CD14-positive monocyte (primary cell): Measurements from ENCODE around the gene LHPP. TPM values are rescaled to one million over a fixed set of nuclear protein-coding genes. Genes with fewer than 3 reads are reported as not detected.

Experiments
- DNase-seq, 3 donors: peaks; one replicate each; pipeline ENCODE4 v3.0.0-alpha.2; 2011 to 2022
- H2AFZ ChIP-seq: 2 replicates; pipeline ENCODE4 v1.6.0; 2012; ENCODE audit warnings: mild to moderate bottlenecking, low read depth, low read length, inconsistent platforms; ENCODE audit not compliant: insufficient read depth, poor library complexity, severe bottlenecking
- H3K27ac ChIP-seq, 2 donors: 1 replicate in 1 of 2; 2 replicates in 1 of 2; pipeline ENCODE4 v1.5.1; 2012 to 2013; ENCODE audit warnings: low read length in 2 of 2, control low read depth in 1 of 2, inconsistent platforms in 1 of 2, low read depth in 1 of 2, mild to moderate bottlenecking in 1 of 2
- H3K27me3 ChIP-seq, 2 donors: one replicate each; pipeline versions ENCODE4 v1.6.0 to v1.6.1; 2011 to 2013; ENCODE audit warnings: low read length in 2 of 2; ENCODE audit not compliant: control insufficient read depth in 2 of 2, insufficient read depth in 2 of 2
- H3K36me3 ChIP-seq, 2 donors: replicated peaks in 1 of 2; 1 replicate in 1 of 2; 2 replicates in 1 of 2; pipeline versions ENCODE4 v1.5.1 to v1.6.1; 2012 to 2013; ENCODE audit warnings: low read length in 2 of 2, control low read depth in 1 of 2, inconsistent platforms in 1 of 2, mild to moderate bottlenecking in 1 of 2; ENCODE audit not compliant: insufficient read depth in 2 of 2, control insufficient read depth in 1 of 2
- H3K4me1 ChIP-seq, 2 donors: 1 replicate in 1 of 2; 2 replicates in 1 of 2; pipeline versions ENCODE4 v1.5.1 to v1.6.1; 2012 to 2013; ENCODE audit warnings: low read length in 2 of 2, control low read depth in 1 of 2, inconsistent platforms in 1 of 2, mild to moderate bottlenecking in 1 of 2, moderate library complexity in 1 of 2; ENCODE audit not compliant: insufficient read depth in 2 of 2, control insufficient read depth in 1 of 2
- H3K4me2 ChIP-seq: replicated peaks from 2 replicates; pipeline ENCODE3; 2012; ENCODE audit warnings: low read length, moderate library complexity, mild to moderate bottlenecking; ENCODE audit not compliant: poor library complexity, severe bottlenecking; ENCODE audit errors: extremely low read depth
- H3K4me3 ChIP-seq, 3 experiments: fragments of 200-600 bp in 1 of 3; sonication (generic) in 1 of 3; replicated peaks in 1 of 3; 1 replicate in 2 of 3; 2 replicates in 1 of 3; pipeline ENCODE4 v1.5.1; 2011 to 2013; ENCODE audit warnings: low read length in 3 of 3, mild to moderate bottlenecking in 3 of 3, control low read depth in 2 of 3, low read depth in 2 of 3, inconsistent platforms in 1 of 3, moderate library complexity in 1 of 3
- H3K79me2 ChIP-seq: 2 replicates; pipeline ENCODE4 v1.6.0; 2012; ENCODE audit warnings: mild to moderate bottlenecking, control low read depth, inconsistent platforms, low read length, moderate library complexity; ENCODE audit not compliant: insufficient read depth
- H3K9ac ChIP-seq: 2 replicates; pipeline ENCODE4 v1.6.0; 2017; ENCODE audit warnings: low read length, mild to moderate bottlenecking; ENCODE audit not compliant: insufficient read depth, poor library complexity, severe bottlenecking
- H3K9me3 ChIP-seq, 2 donors: replicated peaks in 1 of 2; 1 replicate in 1 of 2; 2 replicates in 1 of 2; pipeline versions ENCODE4 v1.5.1 to v1.6.1; 2012 to 2013; ENCODE audit warnings: low read length in 2 of 2, control low read depth in 1 of 2; ENCODE audit not compliant: control insufficient read depth in 1 of 2, insufficient read depth in 1 of 2
- H4K20me1 ChIP-seq: 2 replicates; pipeline ENCODE4 v1.6.0; 2012; ENCODE audit warnings: mild to moderate bottlenecking, low read length, control low read depth, moderate library complexity; ENCODE audit not compliant: insufficient read depth
- H3K27ac Mint-ChIP-seq, 7 donors: one replicate each; pipeline ENCODE4 v1.8.0; 2020; ENCODE audit warnings: mild to moderate bottlenecking in 7 of 7, mixed read lengths in 7 of 7, moderate library complexity in 6 of 7, inconsistent platforms in 2 of 7
- H3K27me3 Mint-ChIP-seq, 3 donors: one replicate each; pipeline ENCODE4 v1.8.0; 2021 to 2022; ENCODE audit warnings: low read depth in 3 of 3, mild to moderate bottlenecking in 3 of 3, mixed read lengths in 3 of 3, moderate library complexity in 3 of 3, inconsistent platforms in 1 of 3
- H3K36me3 Mint-ChIP-seq, 2 donors: one replicate each; pipeline ENCODE4 v1.8.0; 2020; ENCODE audit warnings: mixed read lengths in 2 of 2, inconsistent platforms in 1 of 2, mild to moderate bottlenecking in 1 of 2
- H3K4me1 Mint-ChIP-seq: one replicate; pipeline ENCODE4 v1.8.0; 2020; ENCODE audit warnings: mild to moderate bottlenecking, mixed read lengths
- H3K4me3 Mint-ChIP-seq, 2 donors: one replicate each; pipeline ENCODE4 v1.8.0; 2020; ENCODE audit warnings: mild to moderate bottlenecking in 2 of 2, mixed read lengths in 2 of 2, moderate library complexity in 1 of 2
- H3K9me3 Mint-ChIP-seq, 7 donors: one replicate each; pipeline ENCODE4 v1.8.0; 2020 to 2022; ENCODE audit warnings: mixed read lengths in 7 of 7, mild to moderate bottlenecking in 6 of 7, moderate library complexity in 6 of 7, inconsistent platforms in 2 of 7
- WGBS: methylation state at CpG from one replicate; pipeline ENCODE4 v1.1.5; 2013; ENCODE audit warnings: missing lambda C conversion rate; ENCODE audit not compliant: insufficient coverage; 5-methylcytosine and 5-hydroxymethylcytosine counted together
- intact Hi-C, 2 donors: fragments of 100-400 bp; cut with micrococcal nuclease; formaldehyde crosslinking; loops; one replicate each; pipeline versions ENCODE4 v1.15.0 to v1.15.1; 2023
- polyA plus RNA-seq, 3 donors: library from polyadenylated mRNA; depleted of rRNA in 1 of 3; unstranded in 2 of 3; stranded (reverse) in 1 of 3; fragments of 300-500 nt in 2 of 3; fragments of >200 nt in 1 of 3; fragmentation: Illumina TruSeq in 2 of 3; gene quantifications; 1 replicate in 2 of 3; 2 replicates in 1 of 3; pipeline ENCODE4 v1.2.3, GENCODE V29; 2012 to 2021
- TF ChIP-seq, protein P1 (sequence below): fragments of 200-600 bp; IDR thresholded peaks from one replicate; pipeline ENCODE4 v1.8.0; 2022; ENCODE audit warnings: antibody characterized with exemption, mild to moderate bottlenecking

Gene LHPP
- polyA plus RNA-seq, 3 donors: 15.2 to 20.6 (median 19.5) TPM

DNA sequence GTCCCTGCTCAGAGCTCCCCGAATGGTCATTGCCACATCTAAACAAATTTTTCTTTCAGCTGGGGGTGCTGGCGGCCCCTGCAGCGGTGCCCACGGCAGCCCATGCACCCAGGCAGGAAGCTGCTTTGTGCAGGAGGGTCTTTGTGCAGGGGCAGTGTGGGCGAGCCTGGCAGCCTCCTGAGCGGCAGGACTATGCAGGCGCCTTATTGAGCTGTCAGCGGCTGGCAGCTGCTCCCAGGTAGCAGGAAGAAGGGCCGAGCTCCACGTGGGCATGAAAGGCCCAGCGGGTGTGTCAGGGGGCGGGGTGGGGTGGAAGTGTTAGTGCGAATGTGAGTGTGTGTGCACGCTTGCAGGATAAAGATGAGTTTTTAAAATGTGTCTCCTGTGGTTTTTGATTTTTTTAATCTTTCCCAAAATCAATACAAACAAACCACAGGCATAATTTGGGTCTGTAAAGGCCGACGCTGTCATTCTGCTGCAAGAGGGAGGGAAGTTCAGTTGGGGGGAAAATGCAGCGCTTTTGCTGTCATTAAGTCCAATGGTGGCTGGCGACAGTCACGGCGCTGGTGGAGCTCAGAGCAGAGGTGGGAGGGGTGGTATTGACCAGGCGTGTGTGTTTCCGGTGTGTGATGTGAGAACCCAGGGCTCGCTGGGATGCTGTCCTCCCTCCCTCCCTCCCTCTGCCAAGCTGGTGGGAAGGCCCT, 83.9 kb downstream of the LHPP start:
- Histone ChIP-seq H3K9me3 (no peaks in the 10 kb centered on the region), H3K36me3 (no peaks in the 10 kb centered on the region), H4K20me1 (no peaks in the 10 kb centered on the region), H3K9ac (no peak overlapping the region), H3K27me3 (no peaks in the 10 kb centered on the region), H3K4me1 (peaks cover 0 to 3% of the 10 kb centered on the region in 2 donors), H3K4me3 (no peak overlapping the region), H3K4me2 (no peak overlapping the region), H3K79me2 (no peaks in the 10 kb centered on the region), H2AFZ (no peak overlapping the region), H3K27ac (no peak overlapping the region)
- Mint-ChIP-seq H3K27ac (no peak overlapping the region), H3K36me3 (no peaks in the 10 kb centered on the region), H3K9me3 (no peaks in the 10 kb centered on the region), H3K4me3 (no peak overlapping the region), H3K4me1 (peaks cover 18% of the 10 kb centered on the region), H3K27me3 (peaks cover 2 to 4% (median 3%) of the 10 kb centered on the region in 3 donors)
- no peak for DNase-seq
- intact Hi-C loops: loop anchor here in 1 of 2 donors (10.0 kb wide), 1 partner anchor 69 kb away; no protein-coding TSS in a partner anchor
- TF ChIP-seq, protein P1, sequence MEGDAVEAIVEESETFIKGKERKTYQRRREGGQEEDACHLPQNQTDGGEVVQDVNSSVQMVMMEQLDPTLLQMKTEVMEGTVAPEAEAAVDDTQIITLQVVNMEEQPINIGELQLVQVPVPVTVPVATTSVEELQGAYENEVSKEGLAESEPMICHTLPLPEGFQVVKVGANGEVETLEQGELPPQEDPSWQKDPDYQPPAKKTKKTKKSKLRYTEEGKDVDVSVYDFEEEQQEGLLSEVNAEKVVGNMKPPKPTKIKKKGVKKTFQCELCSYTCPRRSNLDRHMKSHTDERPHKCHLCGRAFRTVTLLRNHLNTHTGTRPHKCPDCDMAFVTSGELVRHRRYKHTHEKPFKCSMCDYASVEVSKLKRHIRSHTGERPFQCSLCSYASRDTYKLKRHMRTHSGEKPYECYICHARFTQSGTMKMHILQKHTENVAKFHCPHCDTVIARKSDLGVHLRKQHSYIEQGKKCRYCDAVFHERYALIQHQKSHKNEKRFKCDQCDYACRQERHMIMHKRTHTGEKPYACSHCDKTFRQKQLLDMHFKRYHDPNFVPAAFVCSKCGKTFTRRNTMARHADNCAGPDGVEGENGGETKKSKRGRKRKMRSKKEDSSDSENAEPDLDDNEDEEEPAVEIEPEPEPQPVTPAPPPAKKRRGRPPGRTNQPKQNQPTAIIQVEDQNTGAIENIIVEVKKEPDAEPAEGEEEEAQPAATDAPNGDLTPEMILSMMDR: no peak
- 46% methylated on average over 7 of the region's 23 CpGs for WGBS

DNA sequence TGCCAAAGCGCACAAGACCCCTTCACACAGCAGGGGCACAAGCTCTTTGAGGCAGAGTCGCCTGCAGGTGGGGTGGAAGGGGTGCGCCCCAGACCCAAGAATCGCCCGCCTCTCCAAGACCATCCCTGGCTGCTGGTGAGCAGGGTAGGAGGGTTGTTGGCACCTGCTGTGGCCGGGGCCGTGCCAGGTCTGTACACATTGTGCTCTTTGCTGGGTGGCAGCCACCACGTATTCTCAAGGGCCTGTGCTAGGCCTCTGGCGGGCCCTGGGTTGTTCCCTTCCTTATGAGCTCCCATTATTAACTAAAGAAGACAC, 84.4 kb downstream of the LHPP start:
- Histone ChIP-seq H3K4me3 (no peak overlapping the region), H3K27me3 (no peaks in the 10 kb centered on the region), H3K79me2 (no peaks in the 10 kb centered on the region), H3K27ac (no peak overlapping the region), H3K4me1 (peaks cover 0 to 3% of the 10 kb centered on the region in 2 donors), H2AFZ (no peak overlapping the region), H3K9ac (no peak overlapping the region), H4K20me1 (no peaks in the 10 kb centered on the region), H3K9me3 (no peaks in the 10 kb centered on the region), H3K36me3 (no peaks in the 10 kb centered on the region), H3K4me2 (no peak overlapping the region)
- H3K36me3 Mint-ChIP-seq: no peaks in the 10 kb centered on the region
- 100% methylated on average over 2 of the region's 9 CpGs for WGBS
- no peak overlapping the region for H3K27ac Mint-ChIP-seq
- peaks cover 2 to 4% (median 2%) of the 10 kb centered on the region in 3 donors for H3K27me3 Mint-ChIP-seq
- TF ChIP-seq, protein P1: no peak
- H3K9me3 Mint-ChIP-seq: no peaks in the 10 kb centered on the region
- peaks cover 17% of the 10 kb centered on the region for H3K4me1 Mint-ChIP-seq
- no peak for DNase-seq
- intact Hi-C loops: loop anchor here in 1 of 2 donors (10.0 kb wide), 1 partner anchor 69 kb away; no protein-coding TSS in a partner anchor
- no peak overlapping the region for H3K4me3 Mint-ChIP-seq
